Measurements from ENCODE around the gene LILRB1. TPM values are rescaled to one million over a fixed set of nuclear protein-coding genes. Genes with fewer than 3 reads are reported as not detected.

Gene LILRB1
- total RNA-seq, 4 donors from 2014 or later, result 1.2 to 3.9 TPM; not detected in 2

GRCh38 chr19:54662730-54663129 lies 32.4 kb downstream of the LILRB1 start, which contains the start of gene LILRB4:
Gene LILRB4, plus strand, starts transcription at chr19:54662985. Its CDS starts 49 bp downstream, at chr19:54663034.
- TF ChIP-seq POLR2A (IDR thresholded peaks at IDR 0.05) (no peak), CTCF (IDR thresholded peaks at IDR 0.05) (no peak)
- H3K9me3 ChIP-seq, result no peaks in the 10 kb centered on the region
- no peaks in the 10 kb centered on the region for H3K4me1 ChIP-seq
- H3K4me3 ChIP-seq, result no peak within 1 kb of the TSS
- no peak for DNase-seq
- H3K27ac ChIP-seq, result no peak within 1 kb of the TSS
- H3K27me3 ChIP-seq, result no peaks in the 10 kb centered on the region
- H3K36me3 ChIP-seq, result no peaks in the 10 kb centered on the region
- intact Hi-C loops (cut with DNase I; ENCODE audit: low total_unique reads), result no loop called here

GRCh38 chr19:54665530-54665929 lies 35.2 kb downstream of the LILRB1 start:
- Histone ChIP-seq H3K4me1 (no peaks in the 10 kb centered on the region), H3K36me3 (no peaks in the 10 kb centered on the region), H3K27me3 (no peaks in the 10 kb centered on the region), H3K4me3 (no peak overlapping the region), H3K27ac (no peak overlapping the region), H3K9me3 (no peaks in the 10 kb centered on the region)
- DNase-seq, result no peak
- TF ChIP-seq CTCF (IDR thresholded peaks at IDR 0.05) (no peak), POLR2A (IDR thresholded peaks at IDR 0.05) (no peak)
- intact Hi-C loops (cut with DNase I; ENCODE audit: low total_unique reads), result no loop called here

- Histone ChIP-seq H3K27me3 (no peaks in the 10 kb centered on the region), H3K4me3 (no peak overlapping the region), H3K4me1 (no peaks in the 10 kb centered on the region), H3K36me3 (no peaks in the 10 kb centered on the region), H3K27ac (no peak overlapping the region), H3K9me3 (no peaks in the 10 kb centered on the region)
- TF ChIP-seq CTCF (IDR thresholded peaks at IDR 0.05), result no peak
- no peak for TF ChIP-seq POLR2A (IDR thresholded peaks at IDR 0.05)
- DNase-seq, result no peak
- intact Hi-C loops (cut with DNase I; ENCODE audit: low total_unique reads), result no loop called here
These were observed 36.9 kb downstream of the LILRB1 start for GRCh38 chr19:54667217-54667616.

GRCh38 chr19:54668353-54668752 lies 38.1 kb downstream of the LILRB1 start:
- Histone ChIP-seq H3K9me3 (no peaks in the 10 kb centered on the region), H3K4me1 (no peaks in the 10 kb centered on the region), H3K27me3 (no peaks in the 10 kb centered on the region), H3K36me3 (no peaks in the 10 kb centered on the region), H3K4me3 (no peak overlapping the region), H3K27ac (no peak overlapping the region)
- TF ChIP-seq POLR2A (IDR thresholded peaks at IDR 0.05), result no peak
- no peak for DNase-seq
- intact Hi-C loops (cut with DNase I; ENCODE audit: low total_unique reads), result no loop called here

GRCh38 chr19:54670576-54671357 lies 40.5 kb downstream of the LILRB1 start:
- H3K4me3 ChIP-seq, result no peak overlapping the region
- no peak overlapping the region for H3K27ac ChIP-seq
- no peaks in the 10 kb centered on the region for H3K4me1 ChIP-seq
- intact Hi-C loops (cut with DNase I; ENCODE audit: low total_unique reads), result no loop called here
- TF ChIP-seq POLR2A (IDR thresholded peaks at IDR 0.05) (no peak), CTCF (IDR thresholded peaks at IDR 0.05) (no peak)
- H3K9me3 ChIP-seq, result no peaks in the 10 kb centered on the region
- DNase-seq, result no peak
- H3K36me3 ChIP-seq, result no peaks in the 10 kb centered on the region
- no peaks in the 10 kb centered on the region for H3K27me3 ChIP-seq

Data from uterus (tissue), 4 donors.